GM19468 (cell line): ENCODE data around the gene POLE.

Experiments
- ATAC-seq: cut with Tn5 transposase; IDR thresholded peaks from one replicate; pipeline ENCODE4 v1.9.1; 2021; ENCODE audit warnings: mild to moderate bottlenecking, moderate library complexity, moderate number of reproducible peaks; ENCODE audit not compliant: unreplicated experiment; ENCODE audit errors: extremely low read depth

The POLE gene

GRCh38 chr12:132633398-132633797 lies 53.7 kb downstream of the POLE start:
- no peak for ATAC-seq

DNA sequence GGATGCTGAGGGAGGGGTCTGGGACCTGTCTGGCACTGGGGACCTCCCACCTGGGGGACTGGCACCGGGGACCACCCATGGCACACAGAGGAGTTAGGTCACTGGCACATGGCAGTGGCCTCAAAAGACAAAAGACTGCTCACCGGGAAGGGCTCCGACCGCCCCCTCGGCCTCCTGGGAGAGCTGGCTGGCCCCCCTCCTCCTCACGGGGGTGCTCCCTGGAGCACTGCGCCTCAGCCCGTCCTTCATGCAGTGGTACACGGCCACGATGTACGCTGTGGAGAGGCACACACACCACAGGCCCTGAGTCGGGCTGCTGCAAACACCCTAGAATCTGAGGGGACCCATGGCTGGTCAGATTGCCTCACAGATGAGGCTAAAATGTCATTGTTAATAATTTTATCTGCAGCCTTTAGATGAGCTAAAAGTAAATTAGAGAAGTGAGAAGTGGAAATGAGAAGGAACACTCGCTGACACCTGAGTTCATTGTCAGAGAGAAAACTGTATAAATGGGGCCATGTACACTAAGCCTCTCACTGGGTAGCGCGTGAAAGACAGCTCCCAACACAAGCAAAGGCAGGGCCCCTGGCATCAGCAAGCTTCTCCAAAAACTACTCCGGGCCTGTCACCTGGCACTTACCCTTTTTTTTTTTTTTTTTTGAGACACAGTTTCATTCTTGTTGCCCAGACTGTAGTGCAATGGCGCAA lies 54.5 kb downstream of the POLE start:
- ATAC-seq = no peak

GRCh38 chr12:132631666-132632065 lies 55.5 kb downstream of the POLE start:
- no peak for ATAC-seq

- ATAC-seq = no peak
These were observed 56.5 kb downstream of the POLE start for GRCh38 chr12:132630672-132631071.

DNA sequence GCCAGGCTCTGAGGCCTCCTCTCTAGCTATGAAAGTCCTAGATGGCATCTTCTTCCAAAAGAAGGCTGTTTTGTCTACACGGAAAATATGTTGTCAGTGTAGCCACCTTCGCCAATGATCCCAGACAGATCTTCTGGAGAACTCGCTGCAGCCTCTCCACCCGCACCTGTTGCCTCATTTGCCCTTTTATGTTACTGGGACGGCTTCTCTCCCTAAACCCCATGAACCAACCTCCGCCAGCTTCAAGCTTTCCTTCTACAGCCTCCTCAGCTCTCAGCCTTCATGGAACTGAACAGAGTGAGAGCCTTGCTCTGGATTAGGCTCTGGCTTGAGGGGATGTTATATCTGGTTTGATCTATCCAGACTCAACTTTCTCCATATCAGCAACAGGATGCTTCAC lies 57.8 kb downstream of the POLE start:
- ATAC-seq = no peak

GRCh38 chr12:132625731-132626430 lies 61.3 kb downstream of the POLE start:
- ATAC-seq = no peak

DNA sequence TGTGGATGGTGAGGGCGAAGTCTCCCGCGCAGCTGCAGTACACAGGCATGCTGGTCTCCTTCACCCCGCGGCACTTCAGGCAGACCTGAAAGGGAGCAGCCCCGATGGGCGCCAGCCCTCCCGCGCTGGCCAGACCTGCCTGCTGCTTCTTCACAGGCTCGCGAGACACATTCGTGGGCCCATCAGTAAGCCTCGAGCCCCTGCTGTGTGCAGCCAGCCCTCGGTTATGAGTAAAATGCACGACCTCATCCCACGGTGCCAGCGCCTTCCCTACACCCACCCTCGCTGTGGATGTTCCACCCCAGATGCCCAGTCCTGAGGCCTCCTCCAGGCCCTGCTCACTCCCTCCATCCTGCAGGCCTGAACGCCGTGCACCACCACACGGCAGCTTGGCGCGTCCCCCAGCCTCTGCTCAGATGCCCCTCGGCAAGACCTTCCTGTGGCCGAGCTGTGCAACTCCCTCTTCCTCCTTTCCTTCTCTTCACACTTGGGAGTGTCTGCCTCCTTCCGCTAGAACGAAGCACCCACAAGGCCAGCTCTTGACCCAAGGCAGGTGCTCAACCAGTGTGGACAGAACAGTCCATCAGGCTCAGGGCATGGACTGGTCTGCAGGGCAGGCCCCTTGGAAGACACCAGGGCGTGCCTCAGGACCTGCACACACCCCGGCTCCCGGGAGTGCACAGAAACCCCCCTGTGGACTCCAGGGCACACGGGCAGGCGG lies 62.1 kb downstream of the POLE start:
- no peak for ATAC-seq

GRCh38 chr12:132624186-132624855 lies 62.8 kb downstream of the POLE start:
- ATAC-seq = no peak

DNA sequence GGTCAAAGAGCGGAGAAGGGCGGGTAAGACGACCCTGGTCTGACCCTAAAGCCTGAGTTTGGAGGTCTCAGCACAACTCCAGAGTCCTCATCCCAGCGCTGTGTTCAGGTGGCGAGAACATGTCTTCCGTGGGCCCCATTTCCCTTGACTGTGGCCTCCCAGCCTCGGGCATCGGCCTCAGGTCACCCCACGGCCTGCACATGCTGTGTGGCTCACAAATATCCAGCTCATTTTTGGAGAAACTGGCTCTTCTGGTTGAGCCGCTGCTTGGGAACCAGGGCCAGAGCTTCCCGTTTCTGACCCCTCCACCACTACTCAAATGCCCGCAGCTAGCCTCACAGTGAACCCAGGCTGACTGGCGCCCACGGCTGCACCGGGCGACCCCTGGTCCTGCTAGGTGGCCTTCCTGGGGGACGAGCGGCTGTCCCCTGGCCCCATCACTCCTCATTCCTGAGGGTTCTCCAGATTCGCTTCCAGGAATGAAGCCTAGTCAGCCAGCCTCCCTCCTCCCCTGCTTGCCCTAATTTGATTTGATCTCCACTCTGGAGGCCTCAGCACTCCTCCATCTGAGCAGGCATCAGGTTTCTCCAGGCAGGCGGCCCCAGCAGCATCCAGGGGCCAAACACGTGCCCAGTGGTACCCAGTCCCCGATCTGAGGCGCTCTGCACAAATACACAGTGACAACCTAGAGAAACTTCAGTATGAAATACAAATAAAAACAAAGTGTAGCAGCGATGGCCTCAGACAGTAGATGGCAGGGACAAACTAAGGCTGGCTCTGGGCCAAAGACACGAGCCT lies 63.9 kb downstream of the POLE start:
- no peak for ATAC-seq

DNA sequence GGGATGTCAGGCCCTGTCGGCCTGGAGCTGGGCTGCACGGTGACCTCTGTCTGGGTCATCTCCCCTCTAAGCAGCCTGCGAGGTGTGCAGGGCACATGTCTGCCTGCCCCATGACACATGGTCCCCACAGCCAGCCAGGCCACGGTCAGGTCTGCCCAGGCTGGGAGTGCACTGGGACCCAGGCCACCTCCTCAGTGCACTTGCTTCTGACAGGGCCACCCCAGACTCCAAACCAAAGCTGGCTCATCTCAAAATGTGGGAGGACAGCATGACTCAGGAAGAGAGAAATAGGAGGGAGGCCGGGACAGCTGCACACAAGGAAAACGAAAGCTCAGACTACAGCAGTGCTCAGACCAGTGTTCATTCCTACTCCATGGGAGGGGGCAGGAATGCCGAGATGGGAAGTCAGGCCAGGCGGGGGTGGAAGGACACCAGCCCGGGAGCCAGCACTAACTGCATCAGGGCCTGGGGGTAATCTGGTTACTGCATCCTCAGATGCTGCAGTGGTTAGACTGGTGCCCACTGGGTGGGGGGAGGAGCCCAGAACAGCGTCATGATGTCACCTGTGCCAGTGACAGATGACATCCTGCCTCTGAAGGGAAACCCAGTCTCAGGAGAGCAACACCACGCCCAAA lies 64.6 kb downstream of the POLE start:
- no peak for ATAC-seq

DNA sequence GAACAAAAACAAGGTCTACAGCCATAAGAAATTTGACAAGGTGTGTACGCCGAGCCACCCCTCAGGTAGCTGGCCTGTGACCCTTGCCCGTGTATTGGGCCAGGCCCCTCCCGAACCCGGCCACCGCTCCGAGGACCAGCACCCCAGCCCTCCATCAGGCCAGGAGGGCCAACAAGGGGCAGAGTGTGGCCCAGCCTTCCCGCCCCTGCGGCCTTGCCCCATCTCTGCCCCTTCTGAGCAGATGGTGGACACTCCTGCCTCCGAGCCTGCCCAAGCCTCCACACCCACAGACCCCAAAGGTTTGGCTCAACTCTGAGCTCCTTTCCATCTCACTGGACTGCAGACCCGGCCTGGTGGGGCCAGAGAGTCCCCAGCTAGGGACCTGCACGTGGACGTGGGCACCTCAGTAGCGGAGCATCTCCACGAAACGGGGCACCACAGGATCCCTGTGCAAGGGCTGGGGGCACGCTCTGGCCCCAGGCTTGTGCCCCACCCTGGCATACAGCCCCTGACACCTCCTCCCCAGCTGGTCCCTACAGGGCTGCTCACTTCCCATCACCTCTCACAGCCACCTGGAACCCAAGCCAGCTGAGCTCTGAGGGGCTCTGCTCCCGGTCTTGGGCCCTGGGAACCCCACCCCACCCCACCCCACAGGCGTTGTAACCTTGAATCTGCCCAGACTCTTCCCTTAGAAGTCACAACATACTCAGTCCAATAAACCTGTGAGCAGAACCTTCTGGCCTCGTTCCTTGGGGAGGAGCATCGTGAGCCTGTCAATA lies 65.3 kb downstream of the POLE start:
- ATAC-seq = no peak

- no peak for ATAC-seq
These were observed 66.1 kb downstream of the POLE start for GRCh38 chr12:132620899-132621656.

DNA sequence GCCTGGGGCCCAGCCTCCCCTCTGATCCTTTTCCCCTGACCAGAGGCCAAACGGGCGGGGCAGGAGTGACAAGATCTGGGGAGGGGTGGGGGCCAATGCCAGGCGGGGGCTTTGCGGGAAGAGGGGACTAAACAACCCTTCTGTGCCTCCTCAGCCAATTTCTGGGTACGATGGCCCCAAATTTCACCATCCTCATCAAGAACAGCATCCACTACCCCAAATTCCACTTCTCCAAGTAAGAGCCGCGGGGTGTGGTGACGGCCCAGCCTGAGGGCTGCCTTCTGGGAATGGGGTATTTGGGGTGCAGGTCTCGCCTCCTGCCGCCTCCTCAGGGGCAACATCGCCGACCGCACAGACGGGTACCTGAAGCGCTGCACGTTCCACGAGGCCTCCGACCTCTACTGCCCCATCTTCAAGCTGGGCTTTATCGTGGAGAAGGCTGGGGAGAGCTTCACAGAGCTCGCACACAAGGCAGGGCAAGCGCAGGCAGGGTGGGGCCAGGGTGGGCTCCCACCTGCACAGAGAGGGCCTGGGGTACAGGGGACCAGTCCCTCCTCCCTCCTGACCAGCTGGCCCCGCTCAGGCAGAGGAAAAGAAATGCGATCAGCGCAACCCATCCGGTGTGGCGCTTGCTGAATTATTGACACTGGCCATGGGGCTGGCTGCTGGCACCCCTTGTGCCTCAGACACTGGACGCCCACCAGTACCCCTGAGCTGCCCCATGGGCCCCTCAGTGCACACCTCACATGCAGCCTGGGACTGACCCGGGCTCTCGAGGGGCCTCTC lies 66.8 kb downstream of the POLE start:
- no peak for ATAC-seq

- ATAC-seq = no peak
These were observed 67.6 kb downstream of the POLE start for GRCh38 chr12:132619386-132620112.

DNA sequence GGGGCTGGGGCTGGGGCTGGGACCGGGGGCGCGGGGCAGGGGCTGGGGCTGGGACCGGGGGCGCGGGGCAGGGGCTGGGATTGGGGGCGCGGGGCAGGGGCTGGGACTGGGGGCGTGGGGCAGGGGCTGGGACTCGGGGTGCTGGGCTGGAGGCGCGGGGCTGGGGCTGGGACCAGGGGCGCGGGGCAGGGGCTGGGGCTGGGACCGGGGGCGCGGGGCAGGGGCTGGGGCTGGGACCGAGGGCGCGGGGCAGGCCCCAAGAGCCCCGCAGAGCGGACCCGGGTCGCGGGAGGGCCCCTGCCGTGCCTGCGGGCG lies 68.1 kb downstream of the POLE start:
- ATAC-seq = no peak

GRCh38 chr12:132618683-132619043 lies 68.5 kb downstream of the POLE start, which contains the start of gene P2RX2:
Gene P2RX2, plus strand, starts transcription at chr12:132618776. Its CDS starts 41 bp downstream, at chr12:132618817.
- ATAC-seq = no peak
